Neural progenitor cell (in vitro differentiated cells): ENCODE results near the gene LRRC26. TPM values are rescaled to one million over a fixed set of nuclear protein-coding genes. Genes with fewer than 3 reads are reported as not detected.

Experiments used
- DNase-seq: peaks from one replicate; pipeline ENCODE4 v3.0.0-alpha.2; 2016; ENCODE audit warnings: low spot score
- H2AFZ ChIP-seq: fragments of 200-600 bp; sonication (generic); replicated peaks from 2 replicates; pipeline ENCODE4 v1.6.1; 2016; ENCODE audit warnings: antibody characterized with exemption
- H3F3A ChIP-seq: fragments of 200-600 bp; sonication (generic); 2 replicates; pipeline ENCODE4 v1.6.1; 2016; ENCODE audit warnings: antibody characterized with exemption, low read depth
- H3K27ac ChIP-seq: fragments of 200-600 bp; sonication (generic); 2 replicates; pipeline ENCODE4 v1.5.1; 2016; ENCODE audit warnings: mild to moderate bottlenecking
- H3K27me3 ChIP-seq: fragments of 200-600 bp; sonication (generic); 2 replicates; pipeline ENCODE4 v1.6.1; 2016; ENCODE audit warnings: mild to moderate bottlenecking, moderate library complexity
- H3K36me3 ChIP-seq: fragments of 200-600 bp; sonication (generic); 2 replicates; pipeline ENCODE4 v1.5.1; 2016
- H3K4me1 ChIP-seq: fragments of 200-600 bp; sonication (generic); 2 replicates; pipeline ENCODE4 v1.6.1; 2016; ENCODE audit warnings: mixed run types
- H3K4me2 ChIP-seq: fragments of 200-600 bp; sonication (generic); 2 replicates; pipeline ENCODE4 v1.6.1; 2016
- H3K4me3 ChIP-seq: fragments of 200-600 bp; sonication (generic); 2 replicates; pipeline ENCODE4 v1.5.1; 2016
- H3K79me2 ChIP-seq: fragments of 200-600 bp; sonication (generic); 2 replicates; pipeline ENCODE4 v1.6.1; 2016; ENCODE audit warnings: low read depth
- H3K9ac ChIP-seq: fragments of 200-600 bp; sonication (generic); 2 replicates; pipeline ENCODE4 v1.6.1; 2016
- H3K9me3 ChIP-seq: fragments of 200-600 bp; sonication (generic); 2 replicates; pipeline ENCODE4 v1.5.1; 2016; ENCODE audit warnings: low read depth
- H4K20me1 ChIP-seq: fragments of 200-600 bp; sonication (generic); 2 replicates; pipeline ENCODE4 v1.6.1; 2016; ENCODE audit warnings: low read depth
- H3K27ac Mint-ChIP-seq: 3 replicates; pipeline ENCODE4 v1.8.0; 2021; ENCODE audit warnings: mixed read lengths
- H3K27me3 Mint-ChIP-seq: 2 replicates; pipeline ENCODE4 v1.8.0; 2022; ENCODE audit warnings: low read depth, mild to moderate bottlenecking, inconsistent platforms, moderate library complexity, mixed read lengths; ENCODE audit not compliant: insufficient read depth
- H3K36me3 Mint-ChIP-seq: 3 replicates; pipeline ENCODE4 v1.8.0; 2021; ENCODE audit warnings: mixed read lengths
- H3K4me1 Mint-ChIP-seq: 3 replicates; pipeline ENCODE4 v1.8.0; 2021; ENCODE audit warnings: mixed read lengths
- H3K4me3 Mint-ChIP-seq: 3 replicates; pipeline ENCODE4 v1.8.0; 2021; ENCODE audit warnings: mild to moderate bottlenecking, moderate library complexity, mixed read lengths
- H3K9me3 Mint-ChIP-seq: 3 replicates; pipeline ENCODE4 v1.8.0; 2020; ENCODE audit warnings: mixed read lengths
- CTCF ChIP-seq: fragments of 200-600 bp; sonication (generic); IDR thresholded peaks from 2 replicates; pipeline ENCODE4 v1.5.1; 2017; ENCODE audit warnings: antibody characterized with exemption, mild to moderate bottlenecking
- EZH2 ChIP-seq: fragments of 200-600 bp; sonication (generic); IDR thresholded peaks from 2 replicates; pipeline ENCODE4 v1.6.1; 2017; ENCODE audit warnings: antibody characterized with exemption, mild to moderate bottlenecking, moderate library complexity
- EZH2phosphoT487 ChIP-seq: fragments of 200-600 bp; sonication (generic); IDR thresholded peaks from 2 replicates; pipeline ENCODE4 v1.6.1; 2017; ENCODE audit warnings: antibody characterized with exemption
- total RNA-seq: library from RNA; depleted of rRNA; stranded (reverse); fragments of >200 nt; gene quantifications from 2 replicates; pipeline ENCODE4 v1.2.3, GENCODE V29; 2015; ENCODE audit warnings: low replicate concordance

LRRC26 gene
- total RNA-seq, 1 donor from 2014 or later, result not detected

- no peak overlapping the region for H3K4me2 ChIP-seq
- H3K27ac ChIP-seq, result no peak overlapping the region
- H3K36me3 Mint-ChIP-seq, result peaks cover 3% of the 10 kb centered on the region
- no peak overlapping the region for H3K9ac ChIP-seq
- peaks cover 3% of the 10 kb centered on the region for H3K27me3 Mint-ChIP-seq
- H3K4me1 ChIP-seq, result peaks cover 5% of the 10 kb centered on the region
- H3K9me3 ChIP-seq, result no peaks in the 10 kb centered on the region
- no peak for DNase-seq
- no peak for TF ChIP-seq EZH2
- TF ChIP-seq CTCF, result no peak
- TF ChIP-seq EZH2phosphoT487, result no peak
- H3K27me3 ChIP-seq, result no peaks in the 10 kb centered on the region
- peak overlapping the region; percentile 95 for H3K4me3 Mint-ChIP-seq
- peaks cover 10% of the 10 kb centered on the region for H3F3A ChIP-seq
- H3K27ac Mint-ChIP-seq, result no peak overlapping the region
- H3K4me3 ChIP-seq, result no peak overlapping the region
- no peak overlapping the region for H2AFZ ChIP-seq
- peaks cover 25% of the 10 kb centered on the region for H3K4me1 Mint-ChIP-seq
- peaks cover 23% of the 10 kb centered on the region for H3K79me2 ChIP-seq
- no peaks in the 10 kb centered on the region for H3K9me3 Mint-ChIP-seq
- peaks cover 10% of the 10 kb centered on the region for H4K20me1 ChIP-seq
- no peaks in the 10 kb centered on the region for H3K36me3 ChIP-seq
These were observed 16.1 kb upstream of the LRRC26 start for GRCh38 chr9:137185921-137186320.

- peaks cover 3% of the 10 kb centered on the region for H3K27me3 Mint-ChIP-seq
- H4K20me1 ChIP-seq, result peaks cover 10% of the 10 kb centered on the region
- DNase-seq, result no peak
- no peak overlapping the region for H3K9ac ChIP-seq
- H3K27ac Mint-ChIP-seq, result no peak overlapping the region
- H3K36me3 Mint-ChIP-seq, result peaks cover 3% of the 10 kb centered on the region
- peaks cover 21% of the 10 kb centered on the region for H3K4me1 Mint-ChIP-seq
- H3K9me3 Mint-ChIP-seq, result no peaks in the 10 kb centered on the region
- no peaks in the 10 kb centered on the region for H3K27me3 ChIP-seq
- no peaks in the 10 kb centered on the region for H3K9me3 ChIP-seq
- no peak overlapping the region for H3K27ac ChIP-seq
- peaks cover 23% of the 10 kb centered on the region for H3K79me2 ChIP-seq
- H3K4me3 Mint-ChIP-seq, result no peak overlapping the region
- peaks cover 5% of the 10 kb centered on the region for H3K4me1 ChIP-seq
- no peak overlapping the region for H2AFZ ChIP-seq
- H3K36me3 ChIP-seq, result no peaks in the 10 kb centered on the region
- H3K4me3 ChIP-seq, result no peak overlapping the region
- TF ChIP-seq CTCF, result no peak
- no peak for TF ChIP-seq EZH2
- no peak for TF ChIP-seq EZH2phosphoT487
- H3F3A ChIP-seq, result peaks cover 10% of the 10 kb centered on the region
- H3K4me2 ChIP-seq, result no peak overlapping the region
These were observed 15.2 kb upstream of the LRRC26 start for GRCh38 chr9:137184881-137185660.

- DNase-seq, result no peak
- peaks cover 5% of the 10 kb centered on the region for H3K4me1 ChIP-seq
- TF ChIP-seq EZH2 (no peak), CTCF (no peak), EZH2phosphoT487 (no peak)
- no peak overlapping the region for H3K9ac ChIP-seq
- H3K27ac ChIP-seq, result no peak overlapping the region
- H2AFZ ChIP-seq, result no peak overlapping the region
- no peaks in the 10 kb centered on the region for H3K27me3 ChIP-seq
- peaks cover 16% of the 10 kb centered on the region for H3K4me1 Mint-ChIP-seq
- H3K36me3 ChIP-seq, result no peaks in the 10 kb centered on the region
- H3K27me3 Mint-ChIP-seq, result peaks cover 3% of the 10 kb centered on the region
- no peaks in the 10 kb centered on the region for H3K9me3 Mint-ChIP-seq
- H3F3A ChIP-seq, result peaks cover 2% of the 10 kb centered on the region
- peaks cover 3% of the 10 kb centered on the region for H3K36me3 Mint-ChIP-seq
- H3K4me3 ChIP-seq, result no peak overlapping the region
- peaks cover 2% of the 10 kb centered on the region for H4K20me1 ChIP-seq
- H3K27ac Mint-ChIP-seq, result no peak overlapping the region
- H3K79me2 ChIP-seq, result peaks cover 23% of the 10 kb centered on the region
- no peaks in the 10 kb centered on the region for H3K9me3 ChIP-seq
- peak overlapping the region; percentile 29 for H3K4me3 Mint-ChIP-seq
- no peak overlapping the region for H3K4me2 ChIP-seq
These were observed 14.2 kb upstream of the LRRC26 start for GRCh38 chr9:137183980-137184595.
